ENCODE measurements around the gene CA5A. TPM values are rescaled to one million over a fixed set of nuclear protein-coding genes. Genes with fewer than 3 reads are reported as not detected.

Gene CA5A
- total RNA-seq, 1 experiment from 2014 or later = not detected

DNA sequence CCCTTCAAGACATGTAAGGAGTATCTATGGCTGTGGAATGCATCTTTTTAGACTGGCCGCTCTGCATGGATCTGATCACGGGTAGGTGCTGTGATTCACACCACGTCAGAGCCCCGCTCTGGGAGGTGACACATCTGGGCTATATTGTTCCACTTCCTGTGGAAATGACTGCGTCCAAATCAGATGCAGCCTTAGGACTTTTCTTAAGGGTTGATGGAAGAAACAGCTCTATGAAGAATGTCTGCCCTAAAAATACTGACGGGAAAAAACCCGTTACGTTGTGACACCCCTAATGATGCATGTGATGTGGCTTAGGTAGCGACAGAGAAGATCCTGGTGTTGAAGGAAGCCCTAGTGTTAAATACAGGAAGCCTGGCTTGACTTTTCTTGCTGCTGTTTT lies 27.1 kb upstream of the CA5A start:
- DNase-seq (ENCODE audit: low read depth) = peak; percentile 82

- DNase-seq (ENCODE audit: low read depth) = no peak
Measured at GRCh38 chr16:87961623-87962022, 25.3 kb upstream of the CA5A start.

DNA sequence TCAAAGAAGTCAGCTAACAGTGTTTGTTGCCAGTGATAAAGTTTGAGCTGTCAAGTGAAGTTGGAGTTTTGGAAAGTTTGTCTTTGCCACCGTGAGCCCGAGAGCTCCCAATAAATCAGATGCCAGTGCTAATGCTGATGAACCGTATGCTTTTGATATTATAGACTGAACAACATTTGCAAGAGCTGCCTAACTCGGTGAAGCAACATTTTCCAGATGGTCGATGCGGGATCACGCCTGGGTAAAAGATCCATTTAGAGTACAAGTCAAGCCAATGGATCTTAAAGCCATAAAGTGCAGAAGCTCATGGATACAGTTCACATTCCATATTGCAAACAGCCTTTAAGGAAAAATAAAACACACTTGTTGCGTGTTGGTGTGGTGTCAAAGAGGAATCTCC lies 24.5 kb upstream of the CA5A start:
- no peak for DNase-seq (ENCODE audit: low read depth)

DNA sequence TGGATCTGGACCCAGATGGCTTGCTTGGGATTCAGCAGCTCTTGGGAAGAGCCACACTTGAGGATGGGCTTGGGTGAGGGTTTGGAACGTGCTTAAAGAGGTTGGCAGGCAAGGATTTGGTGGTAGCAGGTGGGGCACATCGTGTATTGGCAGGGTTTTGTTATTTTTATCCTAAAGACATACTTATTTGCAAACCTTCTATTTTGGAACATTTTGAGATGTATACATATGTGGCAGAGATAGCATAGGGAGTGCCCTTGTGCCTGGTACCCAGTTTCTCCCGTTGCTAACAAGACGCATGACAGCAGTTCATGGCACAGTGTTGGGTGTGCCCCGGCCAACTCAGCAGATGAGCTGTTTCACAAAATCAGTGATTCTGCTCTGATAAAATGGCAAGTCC lies 24.0 kb upstream of the CA5A start:
- DNase-seq (ENCODE audit: low read depth) = no peak

DNA sequence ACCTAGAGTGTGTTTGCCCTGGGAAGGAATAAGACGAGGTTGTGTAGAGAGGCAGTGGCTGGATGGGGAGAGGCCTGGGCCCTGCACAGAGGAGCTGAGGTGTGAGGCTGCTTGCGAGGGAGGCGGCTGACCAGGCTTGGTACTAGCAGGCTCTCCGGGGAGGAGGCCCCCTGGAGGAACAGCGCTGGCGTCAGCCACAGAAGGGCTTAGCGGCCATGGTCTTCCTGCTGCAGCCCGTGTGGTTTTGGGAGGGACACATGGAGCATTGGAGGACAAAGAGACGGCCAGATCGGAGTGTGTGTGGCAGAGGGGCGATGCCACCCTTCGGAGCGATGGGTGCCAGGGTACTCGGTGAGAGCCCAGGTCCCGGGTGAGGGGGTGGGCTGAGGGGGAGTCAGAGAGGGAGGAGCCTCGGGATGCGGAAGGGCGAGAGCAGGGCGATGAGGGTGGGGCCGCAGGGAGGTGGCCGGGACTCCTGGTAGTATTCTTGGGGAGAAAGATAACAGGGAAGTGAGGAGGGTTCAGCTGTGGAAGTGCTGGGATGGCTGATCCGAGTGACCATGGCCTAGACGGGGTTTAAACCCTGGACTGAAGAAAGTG lies 23.2 kb upstream of the CA5A start:
- no peak for DNase-seq (ENCODE audit: low read depth)

- no peak for DNase-seq (ENCODE audit: low read depth)
Measured at GRCh38 chr16:87958632-87959031, 22.3 kb upstream of the CA5A start.

DNA sequence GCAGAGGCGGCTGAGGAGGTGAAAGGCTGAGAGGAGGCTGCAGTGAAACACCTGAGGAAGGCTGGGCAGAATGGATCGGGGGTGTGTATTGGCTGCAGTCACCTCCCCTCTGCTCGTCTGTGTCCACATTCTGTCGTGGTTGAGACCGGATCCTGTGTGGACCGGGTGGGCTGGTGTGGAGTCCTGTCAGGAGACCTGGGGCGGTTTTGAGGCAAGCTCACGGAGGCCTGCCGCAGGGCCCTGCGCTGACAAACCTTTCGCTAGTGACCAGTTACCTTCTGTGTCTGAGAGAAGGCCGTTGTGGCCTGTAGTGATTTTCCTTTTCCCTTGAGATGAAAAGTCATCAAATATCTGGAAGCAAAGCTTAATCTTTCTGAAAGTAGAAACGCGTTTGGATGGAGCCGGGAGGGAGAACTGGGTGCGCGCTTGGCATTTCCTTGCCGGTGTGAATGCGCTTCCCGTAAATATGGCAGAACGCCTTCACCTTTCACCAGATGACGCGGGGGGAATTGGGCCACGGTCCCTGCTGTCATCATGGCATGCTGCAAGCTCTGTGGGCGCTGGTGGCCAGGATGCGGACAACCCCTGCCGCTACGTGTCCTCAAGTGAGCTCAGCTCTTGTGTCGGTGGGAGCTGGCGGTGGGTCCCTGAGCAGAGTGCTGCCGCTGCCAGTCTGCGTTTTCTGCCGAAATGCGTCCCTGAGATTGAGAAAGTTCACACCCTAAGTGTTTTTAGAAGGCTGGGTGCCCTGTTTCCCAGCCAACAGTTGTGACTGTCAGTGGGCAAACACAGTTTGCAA lies 21.2 kb upstream of the CA5A start:
- DNase-seq (ENCODE audit: low read depth) = no peak

- no peak for DNase-seq (ENCODE audit: low read depth)
Measured at GRCh38 chr16:87956365-87957231, 20.3 kb upstream of the CA5A start.

DNA sequence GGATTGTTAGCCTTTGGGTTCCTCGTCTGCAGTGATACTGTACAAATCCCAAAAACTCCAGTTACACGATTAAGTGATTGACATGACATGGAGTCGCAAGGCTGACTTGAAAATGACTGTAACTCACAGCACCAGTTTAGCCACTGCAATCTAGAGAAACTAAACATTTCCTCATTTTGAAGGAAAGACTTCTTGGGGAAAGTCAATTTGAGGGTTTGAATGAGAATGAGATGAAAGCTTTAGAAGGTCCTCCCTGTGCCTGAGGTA lies 19.7 kb upstream of the CA5A start:
- DNase-seq (ENCODE audit: low read depth) = no peak

DNA sequence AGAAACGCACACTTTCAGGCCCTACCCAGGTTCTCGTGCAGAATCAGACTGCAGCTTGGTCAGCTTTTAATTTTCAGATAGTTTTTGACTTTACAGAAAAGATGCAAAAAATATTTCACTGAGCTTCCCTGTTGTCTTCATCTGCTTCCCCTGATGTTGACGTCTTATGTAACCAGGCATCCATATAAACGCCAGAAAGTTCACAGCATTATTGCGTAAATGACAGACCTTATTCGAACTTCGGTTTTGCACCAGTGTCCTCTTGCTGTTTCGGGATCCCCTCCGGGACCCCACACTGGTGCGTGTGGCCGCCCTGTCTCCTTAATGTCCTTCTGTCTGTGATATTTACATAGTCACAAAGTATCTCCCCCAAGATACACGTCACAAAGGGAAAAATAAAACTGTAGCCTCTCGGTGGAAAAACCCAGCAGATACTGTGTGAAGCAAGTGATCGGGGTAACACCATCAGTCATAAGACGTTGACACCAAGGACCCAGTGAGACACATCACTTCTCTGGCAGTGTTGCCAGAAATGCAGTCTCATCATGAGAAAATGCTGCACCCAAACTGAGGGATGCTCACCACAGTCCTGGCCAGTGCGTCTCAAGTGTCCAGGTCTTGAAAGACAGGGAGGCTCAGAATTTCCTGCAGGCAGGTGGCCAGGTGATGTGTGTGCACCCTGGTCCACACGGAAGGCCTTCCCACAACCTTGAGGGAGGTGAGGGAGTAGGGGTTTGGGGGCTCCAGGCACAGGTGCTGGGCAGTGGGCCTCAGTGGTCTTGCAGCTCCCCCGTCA lies 19.2 kb upstream of the CA5A start:
- DNase-seq (ENCODE audit: low read depth) = no peak

- no peak for DNase-seq (ENCODE audit: low read depth)
Measured at GRCh38 chr16:87954826-87955225, 18.5 kb upstream of the CA5A start.

- no peak for DNase-seq (ENCODE audit: low read depth)
Measured at GRCh38 chr16:87954361-87954760, 18.0 kb upstream of the CA5A start.

DNA sequence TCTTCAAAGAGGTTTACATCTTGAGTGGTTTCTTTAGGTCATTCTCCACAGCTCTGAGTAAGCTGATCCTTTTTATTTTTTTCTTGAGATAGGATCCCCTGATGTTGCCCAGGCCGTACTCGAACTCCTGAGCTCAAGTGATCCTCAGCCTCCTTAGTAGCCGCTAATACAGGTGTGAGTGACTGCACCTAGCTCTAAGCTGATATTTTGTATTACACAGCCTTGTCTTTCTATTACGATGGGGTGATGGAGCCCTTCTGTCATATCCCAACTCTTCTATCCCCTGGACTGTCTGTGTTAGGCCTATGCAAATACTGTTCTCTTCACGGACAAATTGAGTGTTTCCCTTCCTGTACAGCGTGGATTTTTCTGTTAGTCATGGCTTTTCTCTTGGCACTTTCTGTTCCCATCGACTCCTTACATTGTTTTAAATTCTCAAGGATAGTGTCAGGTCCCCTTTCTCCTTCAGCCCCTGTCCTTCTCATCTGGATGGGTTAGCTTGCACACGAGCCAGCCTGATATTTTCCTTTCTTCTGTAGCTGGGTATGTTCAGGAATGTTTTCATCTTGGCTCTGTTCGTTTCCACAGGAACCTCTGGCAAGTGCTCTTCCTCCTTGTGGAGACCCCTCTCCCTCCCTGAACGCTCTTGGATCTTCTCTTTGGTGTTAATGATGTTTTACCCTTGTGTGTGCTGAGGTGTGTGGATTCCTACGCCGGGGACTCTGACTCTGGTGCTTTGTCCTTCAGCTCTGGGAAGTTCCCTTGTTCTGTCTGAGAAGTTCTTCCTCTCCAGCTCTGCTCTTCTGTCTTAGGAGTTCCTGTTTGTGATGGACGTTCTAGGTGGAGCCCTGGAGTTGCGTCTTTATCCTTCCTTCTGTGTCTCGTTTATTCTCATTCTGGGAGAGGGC lies 17.2 kb upstream of the CA5A start:
- no peak for DNase-seq (ENCODE audit: low read depth)

DNA sequence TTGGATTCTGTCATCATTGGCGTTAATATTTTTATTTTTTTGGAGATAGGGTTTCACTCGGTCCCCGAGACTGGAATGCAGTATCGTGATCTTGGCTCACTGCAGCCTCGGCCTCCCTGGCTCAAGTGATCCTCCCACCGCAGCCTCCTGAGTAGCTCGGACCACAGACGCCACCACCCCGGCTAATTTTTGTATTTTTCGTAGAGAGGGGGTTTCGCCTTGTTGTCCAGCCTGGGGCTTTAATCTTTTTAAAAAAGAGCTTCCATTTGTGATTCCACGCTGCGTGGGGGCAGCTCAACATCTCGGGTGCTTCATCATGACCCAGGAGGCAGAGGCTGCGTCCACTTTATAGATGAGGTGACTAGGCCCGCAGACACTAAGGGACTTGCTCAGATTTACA lies 16.4 kb upstream of the CA5A start:
- DNase-seq (ENCODE audit: low read depth) = no peak

- DNase-seq (ENCODE audit: low read depth) = no peak
Measured at GRCh38 chr16:87951552-87952538, 15.5 kb upstream of the CA5A start.

- peak; percentile 98 for DNase-seq (ENCODE audit: low read depth)
Measured at GRCh38 chr16:87950765-87951551, 14.6 kb upstream of the CA5A start, which contains the start of gene BANP. TSS of gene BANP (plus strand) at chr16:87951434. CDS start at chr16:87975116, 23,682 bp downstream.

DNA sequence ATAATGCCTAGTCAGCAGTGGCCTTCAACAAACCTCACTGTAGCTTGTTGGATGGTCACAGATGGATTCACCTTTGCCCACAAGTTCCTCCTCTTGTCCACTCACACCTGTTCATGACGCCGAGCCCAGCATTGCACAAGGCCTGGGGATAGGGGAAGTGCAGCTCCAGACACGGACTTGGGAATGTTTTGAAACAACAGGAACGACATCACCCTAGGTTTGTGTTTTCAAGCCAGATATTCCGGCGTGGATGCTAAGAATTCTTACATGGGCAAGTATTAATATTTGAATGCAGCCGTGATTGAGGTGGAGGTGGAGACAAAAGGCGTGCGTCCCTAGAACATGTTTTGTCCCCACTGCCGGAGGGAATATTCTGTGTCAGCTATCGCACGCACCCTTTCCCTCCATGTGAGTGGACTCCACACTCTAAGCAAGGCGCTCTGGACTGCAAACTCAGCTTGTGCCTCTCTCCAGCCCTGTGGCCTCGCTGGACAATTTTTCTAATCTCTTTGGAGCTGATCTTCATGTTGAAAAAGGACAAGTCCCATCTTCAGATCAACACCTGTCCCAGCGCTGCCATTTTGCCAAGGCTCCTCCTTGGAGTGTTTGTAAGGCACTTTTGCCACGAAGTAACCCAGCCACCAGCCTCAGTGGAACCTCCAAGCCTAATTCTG lies 12.9 kb upstream of the CA5A start:
- no peak for DNase-seq (ENCODE audit: low read depth)

DNA sequence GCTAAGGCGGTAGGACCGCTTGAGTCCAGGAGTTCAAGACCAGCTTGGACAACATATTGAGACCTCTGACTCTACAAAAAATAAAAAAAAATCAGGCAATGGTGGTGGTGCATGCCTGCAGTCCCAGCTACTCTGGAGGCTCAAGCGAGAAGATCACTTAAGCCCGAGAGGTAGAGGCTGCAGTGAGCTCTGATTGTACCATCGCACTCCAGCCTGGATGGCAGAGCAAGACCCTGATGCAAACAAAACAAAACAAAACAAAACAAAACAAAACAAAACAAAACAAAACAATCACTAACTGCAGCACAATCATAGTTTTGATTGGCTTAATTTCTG lies 12.4 kb upstream of the CA5A start:
- no peak for DNase-seq (ENCODE audit: low read depth)

Data from Daoy (cell line).